HepG2 (cell line): ENCODE results near the gene ZSCAN21. TPM values are rescaled to one million over a fixed set of nuclear protein-coding genes. Genes with fewer than 3 reads are reported as not detected.

Experiments used
- AHR ChIP-seq: IDR thresholded peaks from 2 replicates; pipeline ENCODE4 v1.6.1; 2018; ENCODE audit warnings: missing genetic modification reagents, missing compliant biosample characterization
- ATRX ChIP-seq: sonication (generic); formaldehyde crosslinking; IDR thresholded peaks from 2 replicates; pipeline ENCODE4 v1.4.0; 2020; ENCODE audit warnings: missing genetic modification reagents, borderline replicate concordance
- CAMTA2 ChIP-seq: sonication (generic); formaldehyde crosslinking; IDR thresholded peaks from 2 replicates; pipeline ENCODE4 v1.4.0; 2020; ENCODE audit warnings: mild to moderate bottlenecking, missing genetic modification reagents, borderline replicate concordance
- CC2D1A ChIP-seq: sonication (generic); formaldehyde crosslinking; IDR thresholded peaks from 2 replicates; pipeline ENCODE4 v1.8.1; 2023; ENCODE audit warnings: mild to moderate bottlenecking, missing genetic modification reagents
- DR1 ChIP-seq: sonication (generic); formaldehyde crosslinking; IDR thresholded peaks from 2 replicates; pipeline ENCODE4 v1.8.0; 2021; ENCODE audit warnings: mild to moderate bottlenecking, missing genetic modification reagents, inconsistent platforms
- FOXJ3 ChIP-seq: sonication (generic); formaldehyde crosslinking; IDR thresholded peaks from 2 replicates; pipeline ENCODE4 v1.4.0; 2020; ENCODE audit warnings: missing genetic modification reagents, mild to moderate bottlenecking, borderline replicate concordance
- MNT ChIP-seq: fragments of 450-650 bp; IDR thresholded peaks from 2 replicates; pipeline ENCODE4 v1.6.1; 2016
- MYPOP ChIP-seq: sonication (generic); formaldehyde crosslinking; IDR thresholded peaks from 2 replicates; pipeline ENCODE4 v1.8.1; 2023; ENCODE audit warnings: mild to moderate bottlenecking, moderate library complexity, missing genetic modification reagents
- NFYC ChIP-seq: IDR thresholded peaks from 2 replicates; pipeline ENCODE4 v1.6.1; 2016; ENCODE audit warnings: missing genetic modification reagents, missing compliant biosample characterization
- NPAS2 ChIP-seq: sonication (generic); formaldehyde crosslinking; IDR thresholded peaks from 2 replicates; pipeline ENCODE4 v1.8.0; 2022; ENCODE audit warnings: mild to moderate bottlenecking, missing genetic modification reagents, borderline replicate concordance
- SAFB2 ChIP-seq: sonication (generic); formaldehyde crosslinking; IDR thresholded peaks from 2 replicates; pipeline ENCODE4 v1.5.1; 2020; ENCODE audit warnings: missing genetic modification reagents, low read depth, mild to moderate bottlenecking, borderline replicate concordance
- SRSF1 ChIP-seq: fragments of 200-400 bp; formaldehyde crosslinking; optimal IDR thresholded peaks from 2 replicates; pipeline ENCODE3; 2017; ENCODE audit warnings: mild to moderate bottlenecking, low read depth, low read length, moderate library complexity
- SUZ12 ChIP-seq: fragments of 150-350 bp; IDR thresholded peaks from 2 replicates; pipeline ENCODE4 v1.6.1; 2014; ENCODE audit warnings: low read depth, low read length
- THAP8 ChIP-seq: sonication (generic); formaldehyde crosslinking; IDR thresholded peaks from 2 replicates; pipeline ENCODE4 v1.5.1; 2020; ENCODE audit warnings: missing genetic modification reagents, mild to moderate bottlenecking, borderline replicate concordance
- YY1 ChIP-seq: IDR thresholded peaks from 2 replicates; pipeline ENCODE4 v1.6.1; 2011; ENCODE audit warnings: low read length, low read depth, moderate library complexity, mild to moderate bottlenecking; ENCODE audit not compliant: insufficient read depth, insufficient replicate concordance
- ZC3H4 ChIP-seq: sonication (generic); formaldehyde crosslinking; IDR thresholded peaks from 2 replicates; pipeline ENCODE4 v1.4.0; 2020; ENCODE audit warnings: missing genetic modification reagents, borderline replicate concordance
- ZMAT3 ChIP-seq: sonication (generic); formaldehyde crosslinking; conservative IDR thresholded peaks from 2 replicates; pipeline ENCODE4 v1.7.0; 2021; ENCODE audit warnings: missing genetic modification reagents
- ZSCAN31 ChIP-seq: sonication (generic); formaldehyde crosslinking; IDR thresholded peaks from 2 replicates; pipeline ENCODE4 v1.5.0; 2020; ENCODE audit warnings: low read depth, mild to moderate bottlenecking, missing genetic modification reagents
- polyA plus RNA-seq, 8 experiments: library from polyadenylated mRNA; depleted of rRNA in 3 of 8; stranded (reverse) in 7 of 8; unstranded in 1 of 8; fragments of >200 nt; fragmentation: Illumina TruSeq in 4 of 8; extraction: Trizol in 4 of 8; gene quantifications; 2 replicates each; pipeline versions ENCODE4 v1.2.1 to v1.2.3, GENCODE V29; 2011 to 2016; ENCODE audit warnings: low read depth in 4 of 8, missing spikeins in 1 of 8, mixed read lengths in 1 of 8; ENCODE audit not compliant: insufficient read depth in 1 of 8
- total RNA-seq, 5 experiments: library from RNA; depleted of rRNA; stranded (reverse); fragments of >200 nt; fragmentation: Illumina TruSeq; extraction: Trizol; gene quantifications; 2 replicates each; pipeline ENCODE4 v1.2.3, GENCODE V29; 2016; ENCODE audit warnings: low read depth in 1 of 5
- TF ChIP-seq, protein P1 (sequence below): sonication (generic); formaldehyde crosslinking; conservative IDR thresholded peaks from 2 replicates; pipeline ENCODE4 v1.4.0; 2020; ENCODE audit warnings: mild to moderate bottlenecking, missing genetic modification reagents, moderate library complexity
- TF ChIP-seq, protein P2 (sequence below): sonication (generic); formaldehyde crosslinking; IDR thresholded peaks from 2 replicates; pipeline ENCODE4 v1.5.1; 2020; ENCODE audit warnings: missing genetic modification reagents, mild to moderate bottlenecking, borderline replicate concordance
- TF ChIP-seq, protein P3 (sequence below): sonication (generic); formaldehyde crosslinking; IDR thresholded peaks from 2 replicates; pipeline ENCODE4 v1.4.0; 2020; ENCODE audit warnings: missing genetic modification reagents, low read depth, mild to moderate bottlenecking, borderline replicate concordance

The ZSCAN21 gene
- total and polyA plus RNA-seq, 2 of the 13 experiments (the other 11 are each of a cell fraction or from before 2014, with no cell fraction given), result 7.0 to 10.0 TPM

GRCh38 chr7:100017300-100017699 is 32.3 kb upstream of the ZSCAN21 start (continued):
- TF ChIP-seq SAFB2 (CRISPR knock-in tag), result no peak
- TF ChIP-seq CC2D1A (CRISPR knock-in tag), result no peak
- TF ChIP-seq AHR (CRISPR knock-in tag), result no peak
- TF ChIP-seq, protein P1, sequence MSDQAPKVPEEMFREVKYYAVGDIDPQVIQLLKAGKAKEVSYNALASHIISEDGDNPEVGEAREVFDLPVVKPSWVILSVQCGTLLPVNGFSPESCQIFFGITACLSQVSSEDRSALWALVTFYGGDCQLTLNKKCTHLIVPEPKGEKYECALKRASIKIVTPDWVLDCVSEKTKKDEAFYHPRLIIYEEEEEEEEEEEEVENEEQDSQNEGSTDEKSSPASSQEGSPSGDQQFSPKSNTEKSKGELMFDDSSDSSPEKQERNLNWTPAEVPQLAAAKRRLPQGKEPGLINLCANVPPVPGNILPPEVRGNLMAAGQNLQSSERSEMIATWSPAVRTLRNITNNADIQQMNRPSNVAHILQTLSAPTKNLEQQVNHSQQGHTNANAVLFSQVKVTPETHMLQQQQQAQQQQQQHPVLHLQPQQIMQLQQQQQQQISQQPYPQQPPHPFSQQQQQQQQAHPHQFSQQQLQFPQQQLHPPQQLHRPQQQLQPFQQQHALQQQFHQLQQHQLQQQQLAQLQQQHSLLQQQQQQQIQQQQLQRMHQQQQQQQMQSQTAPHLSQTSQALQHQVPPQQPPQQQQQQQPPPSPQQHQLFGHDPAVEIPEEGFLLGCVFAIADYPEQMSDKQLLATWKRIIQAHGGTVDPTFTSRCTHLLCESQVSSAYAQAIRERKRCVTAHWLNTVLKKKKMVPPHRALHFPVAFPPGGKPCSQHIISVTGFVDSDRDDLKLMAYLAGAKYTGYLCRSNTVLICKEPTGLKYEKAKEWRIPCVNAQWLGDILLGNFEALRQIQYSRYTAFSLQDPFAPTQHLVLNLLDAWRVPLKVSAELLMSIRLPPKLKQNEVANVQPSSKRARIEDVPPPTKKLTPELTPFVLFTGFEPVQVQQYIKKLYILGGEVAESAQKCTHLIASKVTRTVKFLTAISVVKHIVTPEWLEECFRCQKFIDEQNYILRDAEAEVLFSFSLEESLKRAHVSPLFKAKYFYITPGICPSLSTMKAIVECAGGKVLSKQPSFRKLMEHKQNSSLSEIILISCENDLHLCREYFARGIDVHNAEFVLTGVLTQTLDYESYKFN (CRISPR knock-in tag), result peak; percentile 77
- no peak for TF ChIP-seq NPAS2 (CRISPR knock-in tag)
- peak; percentile 28; the same call in 1 of the 2 replicates for TF ChIP-seq FOXJ3 (CRISPR knock-in tag)
- TF ChIP-seq, protein P2, sequence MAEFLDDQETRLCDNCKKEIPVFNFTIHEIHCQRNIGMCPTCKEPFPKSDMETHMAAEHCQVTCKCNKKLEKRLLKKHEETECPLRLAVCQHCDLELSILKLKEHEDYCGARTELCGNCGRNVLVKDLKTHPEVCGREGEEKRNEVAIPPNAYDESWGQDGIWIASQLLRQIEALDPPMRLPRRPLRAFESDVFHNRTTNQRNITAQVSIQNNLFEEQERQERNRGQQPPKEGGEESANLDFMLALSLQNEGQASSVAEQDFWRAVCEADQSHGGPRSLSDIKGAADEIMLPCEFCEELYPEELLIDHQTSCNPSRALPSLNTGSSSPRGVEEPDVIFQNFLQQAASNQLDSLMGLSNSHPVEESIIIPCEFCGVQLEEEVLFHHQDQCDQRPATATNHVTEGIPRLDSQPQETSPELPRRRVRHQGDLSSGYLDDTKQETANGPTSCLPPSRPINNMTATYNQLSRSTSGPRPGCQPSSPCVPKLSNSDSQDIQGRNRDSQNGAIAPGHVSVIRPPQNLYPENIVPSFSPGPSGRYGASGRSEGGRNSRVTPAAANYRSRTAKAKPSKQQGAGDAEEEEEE (CRISPR knock-in tag), result no peak
- TF ChIP-seq THAP8 (CRISPR knock-in tag), result no peak
- no peak for TF ChIP-seq SRSF1
- no peak for TF ChIP-seq SUZ12
- TF ChIP-seq ZMAT3 (CRISPR knock-in tag), result no peak
- TF ChIP-seq CAMTA2 (CRISPR knock-in tag), result no peak
- TF ChIP-seq ZSCAN31, result no peak
- no peak for TF ChIP-seq YY1
- TF ChIP-seq DR1 (CRISPR knock-in tag), result no peak
- no peak for TF ChIP-seq ATRX (CRISPR knock-in tag)
- TF ChIP-seq, protein P3, sequence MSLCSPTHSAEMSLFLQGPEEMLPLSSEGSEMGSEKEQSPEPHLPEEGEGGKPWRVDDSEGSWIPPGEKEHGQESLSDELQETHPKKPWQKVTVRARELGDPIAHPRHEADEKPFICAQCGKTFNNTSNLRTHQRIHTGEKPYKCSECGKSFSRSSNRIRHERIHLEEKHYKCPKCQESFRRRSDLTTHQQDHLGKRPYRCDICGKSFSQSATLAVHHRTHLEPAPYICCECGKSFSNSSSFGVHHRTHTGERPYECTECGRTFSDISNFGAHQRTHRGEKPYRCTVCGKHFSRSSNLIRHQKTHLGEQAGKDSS, result no peak
- no peak for TF ChIP-seq MYPOP (CRISPR knock-in tag)
- TF ChIP-seq MNT, result no peak
- no peak for TF ChIP-seq NFYC (CRISPR knock-in tag)
- no peak for TF ChIP-seq ZC3H4 (CRISPR knock-in tag)
